Spinal cord (tissue), 10 donors: ENCODE measurements around the gene PYDC1. TPM values are rescaled to one million over a fixed set of nuclear protein-coding genes. Genes with fewer than 3 reads are reported as not detected.

ENCODE experiments used
- DNase-seq, 6 donors: peaks; one replicate each; pipeline versions ENCODE4 v3.0.0 to v3.0.0-alpha.2; 2013 to 2015; ENCODE audit warnings: low spot score in 6 of 6, low read depth in 4 of 6
- H3K27ac ChIP-seq: one replicate; pipeline ENCODE4 v1.5.1; 2013; ENCODE audit warnings: low read depth, low read length, control low read depth
- H3K27me3 ChIP-seq: one replicate; pipeline ENCODE4 v1.6.1; 2013; ENCODE audit warnings: low read length; ENCODE audit not compliant: control insufficient read depth, insufficient read depth
- H3K36me3 ChIP-seq: one replicate; pipeline ENCODE4 v1.6.1; 2013; ENCODE audit warnings: low read length; ENCODE audit not compliant: control insufficient read depth, insufficient read depth
- H3K4me1 ChIP-seq: one replicate; pipeline ENCODE4 v1.6.1; 2013; ENCODE audit warnings: low read length; ENCODE audit not compliant: control insufficient read depth, insufficient read depth
- H3K4me3 ChIP-seq: one replicate; pipeline ENCODE4 v1.5.1; 2013; ENCODE audit warnings: low read depth, low read length, control low read depth
- H3K9me3 ChIP-seq: one replicate; pipeline ENCODE4 v1.6.1; 2013; ENCODE audit warnings: low read length; ENCODE audit not compliant: control insufficient read depth, insufficient read depth
- WGBS: methylation state at CpG from one replicate; pipeline ENCODE4 v1.1.5; 2013; ENCODE audit warnings: missing lambda C conversion rate; ENCODE audit not compliant: insufficient coverage; 5-methylcytosine and 5-hydroxymethylcytosine counted together
- long read RNA-seq, 4 donors: transcript quantifications; one replicate each; lab custom pipeline, GENCODE V29; 2026
- polyA plus RNA-seq, 2 donors: library from polyadenylated mRNA; unstranded; fragments of 120-200 nt; gene quantifications; one replicate each; pipeline ENCODE4 v1.2.1, GENCODE V29; 2013; ENCODE audit not compliant: insufficient read length in 2 of 2
- total RNA-seq, 2 donors: library from RNA; depleted of rRNA in 1 of 2; stranded (reverse); fragments of 120-200 nt in 1 of 2; fragments of >200 nt in 1 of 2; gene quantifications; one replicate each; pipeline versions ENCODE4 v1.2.3 to v1.2.4, GENCODE V29; 2013 to 2014
- donor health status: healthy.

PYDC1 gene
- 1 to 10 TPM in 1 of 2 donors, not detected in 1; 1.3 TPM for total RNA-seq
- 1 to 10 TPM in 1 of 2 donors, under 1 TPM in 1; 0.86 to 2.0 TPM for polyA plus RNA-seq
- long read RNA-seq, donor 1, transcript PYDC1-201 (2 exons, 813 nt), result major isoform, 5 of 5 reads
- long read RNA-seq, donor 1, partial matches to known transcripts, result 0 of 5 reads
- long read RNA-seq, donor 1, other reads (novel, unspliced or antisense), result 0 of 5 reads
- long read RNA-seq, donor 2, partial matches to known transcripts, result 0 of 1 reads
- long read RNA-seq, donor 2, other reads (novel, unspliced or antisense), result 0 of 1 reads
- long read RNA-seq, donor 3, partial matches to known transcripts, result 0 of 2 reads
- long read RNA-seq, donor 3, other reads (novel, unspliced or antisense), result 0 of 2 reads
- long read RNA-seq, donor 4, result 0 reads

GRCh38 chr16:31216422-31217135 lies at the start of gene PYDC1:
Gene PYDC1, minus strand, starts transcription at chr16:31217135. Its CDS starts 107 bp downstream, at chr16:31217028.
- peak in 1 of 6 donors; percentile 40 for DNase-seq
- H3K9me3 ChIP-seq, result no peaks in the 10 kb centered on the region
- WGBS, result 2% methylated on average over 52 of the region's 52 CpGs
- peaks cover 2% of the 10 kb centered on the region for H3K36me3 ChIP-seq
- peaks cover 25% of the 10 kb centered on the region for H3K4me1 ChIP-seq
- peak within 1 kb of the TSS; percentile 5 for H3K4me3 ChIP-seq
- H3K27me3 ChIP-seq, result peaks cover 46% of the 10 kb centered on the region
- H3K27ac ChIP-seq, result no peak within 1 kb of the TSS

- 80% methylated on average over 18 of the region's 20 CpGs for WGBS
- DNase-seq, result no peak
- no peaks in the 10 kb centered on the region for H3K4me1 ChIP-seq
- H3K27me3 ChIP-seq, result no peaks in the 10 kb centered on the region
- no peaks in the 10 kb centered on the region for H3K9me3 ChIP-seq
- no peak overlapping the region for H3K27ac ChIP-seq
- H3K36me3 ChIP-seq, result no peaks in the 10 kb centered on the region
- no peak overlapping the region for H3K4me3 ChIP-seq
Observed at GRCh38 chr16:31265329-31266245, 48.7 kb upstream of the PYDC1 start.

- Histone ChIP-seq H3K27ac (no peak overlapping the region), H3K4me3 (no peak overlapping the region), H3K4me1 (no peaks in the 10 kb centered on the region), H3K27me3 (no peaks in the 10 kb centered on the region), H3K36me3 (no peaks in the 10 kb centered on the region), H3K9me3 (no peaks in the 10 kb centered on the region)
- 86% methylated on average over 1 of the region's 3 CpGs for WGBS
- DNase-seq, result no peak
Observed at GRCh38 chr16:31262084-31262483, 45.1 kb upstream of the PYDC1 start.

GRCh38 chr16:31260136-31260931 lies 43.4 kb upstream of the PYDC1 start:
- Histone ChIP-seq H3K27ac (no peak overlapping the region), H3K9me3 (no peaks in the 10 kb centered on the region), H3K4me3 (no peak overlapping the region), H3K4me1 (no peaks in the 10 kb centered on the region), H3K27me3 (no peaks in the 10 kb centered on the region), H3K36me3 (no peaks in the 10 kb centered on the region)
- no peak for DNase-seq
- WGBS, result 69% methylated on average over 7 of the region's 14 CpGs

- no peak overlapping the region for H3K4me3 ChIP-seq
- no peak for DNase-seq
- WGBS, result 40% methylated on average over 1 of the region's 4 CpGs
- H3K9me3 ChIP-seq, result no peaks in the 10 kb centered on the region
- no peaks in the 10 kb centered on the region for H3K36me3 ChIP-seq
- H3K27ac ChIP-seq, result no peak overlapping the region
- H3K27me3 ChIP-seq, result no peaks in the 10 kb centered on the region
- H3K4me1 ChIP-seq, result no peaks in the 10 kb centered on the region
Observed at GRCh38 chr16:31258366-31258765, 41.4 kb upstream of the PYDC1 start.

GRCh38 chr16:31256466-31256865 lies 39.5 kb upstream of the PYDC1 start:
- Histone ChIP-seq H3K36me3 (no peaks in the 10 kb centered on the region), H3K27ac (no peak overlapping the region), H3K4me3 (no peak overlapping the region), H3K9me3 (no peaks in the 10 kb centered on the region), H3K4me1 (no peaks in the 10 kb centered on the region), H3K27me3 (no peaks in the 10 kb centered on the region)
- 86% methylated on average over 4 of the region's 8 CpGs for WGBS
- DNase-seq, result no peak

GRCh38 chr16:31253642-31254045 lies 36.7 kb upstream of the PYDC1 start:
- DNase-seq, result no peak
- no peak overlapping the region for H3K27ac ChIP-seq
- no peaks in the 10 kb centered on the region for H3K9me3 ChIP-seq
- WGBS, result 69% methylated on average over 5 of the region's 5 CpGs
- no peaks in the 10 kb centered on the region for H3K27me3 ChIP-seq
- no peak overlapping the region for H3K4me3 ChIP-seq
- no peaks in the 10 kb centered on the region for H3K4me1 ChIP-seq
- H3K36me3 ChIP-seq, result no peaks in the 10 kb centered on the region

GRCh38 chr16:31251435-31251834 lies 34.5 kb upstream of the PYDC1 start:
- WGBS, result 100% methylated on average over 3 of the region's 5 CpGs
- no peak for DNase-seq
- Histone ChIP-seq H3K27ac (no peak overlapping the region), H3K27me3 (no peaks in the 10 kb centered on the region), H3K4me3 (no peak overlapping the region), H3K36me3 (no peaks in the 10 kb centered on the region), H3K9me3 (no peaks in the 10 kb centered on the region), H3K4me1 (no peaks in the 10 kb centered on the region)
